ENCODE results near the gene FERMT1.
"Not testable (repeated sequence)": the region's sequence is repeated elsewhere in the genome, so short reads cannot be mapped to it uniquely, and the experiment has no call there.

Gene FERMT1

GRCh38 chr20:6040958-6041807 is 81.6 kb downstream of the FERMT1 start:
- no peak for DNase-seq (ENCODE audit: low read depth in 3 of 3, low spot score in 1 of 3)

GRCh38 chr20:6040540-6040939 is 82.3 kb downstream of the FERMT1 start:
- DNase-seq (ENCODE audit: low read depth in 3 of 3, low spot score in 1 of 3), result no peak

GRCh38 chr20:6039766-6040165 is 83.1 kb downstream of the FERMT1 start:
- no peak for DNase-seq (ENCODE audit: low read depth in 3 of 3, low spot score in 1 of 3)

GRCh38 chr20:6038256-6038655 is 84.6 kb downstream of the FERMT1 start:
- no peak for DNase-seq (ENCODE audit: low read depth in 3 of 3, low spot score in 1 of 3)

GRCh38 chr20:6037082-6037481 is 85.7 kb downstream of the FERMT1 start:
- DNase-seq (ENCODE audit: low read depth in 3 of 3, low spot score in 1 of 3), result no peak

- DNase-seq (ENCODE audit: low read depth in 3 of 3, low spot score in 1 of 3), result no peak
These were observed 86.6 kb downstream of the FERMT1 start for GRCh38 chr20:6036213-6036612.

- DNase-seq (ENCODE audit: low read depth in 3 of 3, low spot score in 1 of 3), result no peak
These were observed 88.5 kb downstream of the FERMT1 start for GRCh38 chr20:6034134-6034969.

GRCh38 chr20:6032907-6033306 is 89.9 kb downstream of the FERMT1 start:
- DNase-seq (ENCODE audit: low read depth in 3 of 3, low spot score in 1 of 3), result not testable (repeated sequence)

GRCh38 chr20:6030453-6031080 is 92.3 kb downstream of the FERMT1 start:
- DNase-seq (ENCODE audit: low read depth in 3 of 3, low spot score in 1 of 3), result no peak

- no peak for DNase-seq (ENCODE audit: low read depth in 3 of 3, low spot score in 1 of 3)
These were observed 93.3 kb downstream of the FERMT1 start for GRCh38 chr20:6029538-6029937.

GRCh38 chr20:6028818-6029217 is 94.0 kb downstream of the FERMT1 start:
- no peak for DNase-seq (ENCODE audit: low read depth in 3 of 3, low spot score in 1 of 3)

GRCh38 chr20:6026051-6026450 is 96.8 kb downstream of the FERMT1 start:
- no peak for DNase-seq (ENCODE audit: low read depth in 3 of 3, low spot score in 1 of 3)

All from stimulated activated CD4-positive, alpha-beta T cell treated with anti-CD3 and anti-CD28 coated beads, TNF-alpha, amount 100 ng/mL, for 1 hour (primary cell).